IPS DF 6.9 (cell line): ENCODE measurements around the gene TLE6.
A peak's percentile ranks its signal among the peaks of the same experiment; 100 is the strongest.

Experiments used
- DNase-seq: peaks from one replicate; pipeline ENCODE4 v3.0.0-alpha.2; 2013; ENCODE audit warnings: low read depth, low spot score
- H3K27ac ChIP-seq: one replicate; pipeline ENCODE4 v1.5.1; 2013; ENCODE audit warnings: low read length, control low read depth
- H3K27me3 ChIP-seq: 2 replicates; pipeline ENCODE4 v1.6.1; 2013; ENCODE audit warnings: mild to moderate bottlenecking, low read length; ENCODE audit not compliant: control insufficient read depth, insufficient read depth
- H3K36me3 ChIP-seq: 2 replicates; pipeline ENCODE4 v1.6.1; 2013; ENCODE audit warnings: low read length; ENCODE audit not compliant: control insufficient read depth, insufficient read depth
- H3K4me1 ChIP-seq: 2 replicates; pipeline ENCODE4 v1.6.1; 2013; ENCODE audit warnings: low read length; ENCODE audit not compliant: control insufficient read depth, insufficient read depth
- H3K4me3 ChIP-seq: 2 replicates; pipeline ENCODE4 v1.5.1; 2013; ENCODE audit warnings: mild to moderate bottlenecking, low read length
- H3K9me3 ChIP-seq: 2 replicates; pipeline ENCODE4 v1.6.1; 2013; ENCODE audit warnings: low read length, inconsistent platforms; ENCODE audit not compliant: control insufficient read depth, insufficient read depth
- WGBS: extraction: QIAGEN DNeasy Blood & Tissue Kit; methylation state at CpG from one replicate; pipeline ENCODE4 v1.1.7; 2013; ENCODE audit warnings: mixed read lengths, missing lambda C conversion rate; ENCODE audit not compliant: insufficient read length, insufficient coverage; 5-methylcytosine and 5-hydroxymethylcytosine counted together

TLE6 gene

GRCh38 chr19:3027292-3027691 is 49.9 kb downstream of the TLE6 start:
- Histone ChIP-seq H3K27me3 (peaks cover 1% of the 10 kb centered on the region; the same call in 1 of the 2 replicates), H3K4me3 (no peak overlapping the region), H3K27ac (no peak overlapping the region), H3K4me1 (peaks cover 8% of the 10 kb centered on the region), H3K9me3 (no peaks in the 10 kb centered on the region), H3K36me3 (no peaks in the 10 kb centered on the region)
- DNase-seq: no peak
- WGBS: no CpG with 5 or more reads among the region's 2 CpGs

GRCh38 chr19:3027981-3028304 is 50.6 kb downstream of the TLE6 start:
- Histone ChIP-seq H3K27me3 (peaks cover 1% of the 10 kb centered on the region; the same call in 1 of the 2 replicates), H3K9me3 (no peaks in the 10 kb centered on the region), H3K4me1 (peaks cover 8% of the 10 kb centered on the region), H3K36me3 (no peaks in the 10 kb centered on the region), H3K27ac (no peak overlapping the region), H3K4me3 (no peak overlapping the region; the same call in 1 of the 2 replicates)
- no peak for DNase-seq
- WGBS: no CpG with 5 or more reads among the region's 9 CpGs

DNA sequence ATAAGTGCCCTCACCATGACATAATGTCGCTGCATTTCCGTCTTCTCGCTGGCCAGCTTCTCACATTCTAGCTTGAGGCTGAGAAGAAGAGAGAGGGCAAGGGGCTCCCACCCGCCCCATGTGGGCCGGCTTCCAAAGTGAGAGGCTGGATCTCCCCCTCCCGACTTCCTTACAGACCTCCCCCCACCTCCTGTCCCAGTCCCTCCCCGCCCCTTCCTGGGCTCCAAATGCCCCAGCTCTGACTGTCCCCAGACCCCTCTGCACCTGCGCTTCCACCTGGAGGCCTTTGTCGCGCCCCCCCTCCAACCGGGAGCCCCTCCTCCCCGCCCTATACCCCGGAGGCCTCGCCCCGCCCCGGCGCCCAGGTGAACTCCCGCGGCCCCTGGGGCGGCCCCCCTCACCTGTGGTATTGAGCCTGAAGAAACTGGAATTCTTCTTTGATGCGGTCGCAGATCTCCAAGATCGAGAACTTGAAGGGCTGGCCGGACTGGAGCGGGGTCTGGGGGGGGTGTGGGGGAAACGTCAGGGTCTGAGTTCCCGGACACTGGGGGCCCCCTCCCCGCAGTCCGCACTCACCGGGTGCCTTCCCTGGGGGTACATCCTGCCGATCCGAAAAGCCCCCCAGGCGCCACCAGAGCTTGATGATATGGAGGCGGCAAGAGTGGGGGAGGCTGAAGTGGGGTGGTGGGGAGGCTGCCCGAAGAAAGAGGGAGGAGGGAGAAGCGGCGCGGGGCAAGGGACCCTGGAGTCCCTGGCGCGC is 51.1 kb downstream of the TLE6 start:
- no peak overlapping the region for H3K27ac ChIP-seq
- peaks cover 1% of the 10 kb centered on the region; the same call in 1 of the 2 replicates for H3K27me3 ChIP-seq
- no peaks in the 10 kb centered on the region for H3K9me3 ChIP-seq
- peak overlapping the region; percentile 41; the same call in 1 of the 2 replicates for H3K4me3 ChIP-seq
- peaks cover 8% of the 10 kb centered on the region for H3K4me1 ChIP-seq
- H3K36me3 ChIP-seq: no peaks in the 10 kb centered on the region
- no peak for DNase-seq
- no CpG with 5 or more reads among the region's 40 CpGs for WGBS

GRCh38 chr19:3029065-3029923 is 51.9 kb downstream of the TLE6 start, which contains the start of gene TLE2:
Gene TLE2 (minus strand): TSS chr19:3029280. CDS start chr19:3028904, 376 bp downstream.
- H3K4me1 ChIP-seq: peaks cover 8% of the 10 kb centered on the region
- H3K27ac ChIP-seq: no peak within 1 kb of the TSS
- no peak for DNase-seq
- peaks cover 1% of the 10 kb centered on the region; the same call in 1 of the 2 replicates for H3K27me3 ChIP-seq
- H3K36me3 ChIP-seq: no peaks in the 10 kb centered on the region
- peak within 1 kb of the TSS; percentile 41; the same call in 1 of the 2 replicates for H3K4me3 ChIP-seq
- WGBS: no CpG with 5 or more reads among the region's 85 CpGs
- H3K9me3 ChIP-seq: no peaks in the 10 kb centered on the region

- H3K4me1 ChIP-seq: no peaks in the 10 kb centered on the region
- H3K27ac ChIP-seq: no peak overlapping the region
- no peaks in the 10 kb centered on the region for H3K36me3 ChIP-seq
- WGBS: 100% methylated on average over 1 of the region's 5 CpGs
- H3K9me3 ChIP-seq: no peaks in the 10 kb centered on the region
- H3K27me3 ChIP-seq: peaks cover 1% of the 10 kb centered on the region; the same call in 1 of the 2 replicates
- no peak overlapping the region for H3K4me3 ChIP-seq
- no peak for DNase-seq
Observed at GRCh38 chr19:3031607-3031867, 54.2 kb downstream of the TLE6 start.

DNA sequence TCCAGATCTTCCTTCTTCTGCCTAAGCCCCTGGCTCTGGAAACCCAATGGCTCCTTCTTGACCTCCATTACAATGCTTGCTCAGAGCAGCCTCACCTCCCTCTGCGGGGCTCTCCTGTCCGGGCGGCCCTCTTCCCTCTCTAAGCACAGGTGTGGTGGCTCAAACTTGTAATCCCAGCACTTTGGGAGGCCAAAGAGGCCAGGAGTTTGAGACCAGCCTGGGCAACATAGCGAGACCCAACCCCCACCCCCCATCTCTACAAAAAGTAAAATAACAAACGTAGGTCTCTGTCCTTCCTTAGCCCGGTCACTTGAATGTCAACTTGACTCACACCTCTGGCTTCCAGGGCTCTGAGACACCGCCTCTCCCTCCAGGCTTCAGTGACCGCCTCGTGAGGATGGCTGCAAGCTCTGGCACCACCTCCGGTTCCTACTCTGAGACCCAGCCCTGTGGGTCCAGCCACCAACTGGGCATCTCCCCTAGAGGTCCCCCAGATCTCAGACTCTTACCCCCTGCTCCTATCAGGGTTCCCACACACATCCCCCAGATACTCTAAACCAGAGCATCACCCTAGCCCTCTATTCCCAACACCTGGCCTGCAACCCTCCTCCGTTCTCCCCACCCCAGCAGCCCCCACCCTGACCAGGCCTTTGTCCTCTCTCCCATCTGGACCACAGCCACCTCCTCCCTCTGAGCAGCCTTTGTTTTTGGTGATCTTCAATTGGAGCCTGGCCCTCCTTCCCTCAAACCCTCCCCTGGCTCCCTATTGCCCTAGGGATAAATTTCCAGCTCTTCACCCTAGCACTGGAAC is 56.4 kb downstream of the TLE6 start:
- H3K9me3 ChIP-seq: no peaks in the 10 kb centered on the region
- no peaks in the 10 kb centered on the region for H3K36me3 ChIP-seq
- no CpG with 5 or more reads among the region's 11 CpGs for WGBS
- H3K4me1 ChIP-seq: no peaks in the 10 kb centered on the region
- H3K27ac ChIP-seq: no peak overlapping the region
- H3K27me3 ChIP-seq: peaks cover 1% of the 10 kb centered on the region; the same call in 1 of the 2 replicates
- no peak overlapping the region for H3K4me3 ChIP-seq
- DNase-seq: no peak

- H3K27ac ChIP-seq: no peak overlapping the region
- DNase-seq: no peak
- H3K9me3 ChIP-seq: no peaks in the 10 kb centered on the region
- no peaks in the 10 kb centered on the region for H3K36me3 ChIP-seq
- peaks cover 1% of the 10 kb centered on the region; the same call in 1 of the 2 replicates for H3K27me3 ChIP-seq
- H3K4me1 ChIP-seq: no peaks in the 10 kb centered on the region
- H3K4me3 ChIP-seq: no peak overlapping the region
Observed at GRCh38 chr19:3034406-3034655, 57.0 kb downstream of the TLE6 start.

DNA sequence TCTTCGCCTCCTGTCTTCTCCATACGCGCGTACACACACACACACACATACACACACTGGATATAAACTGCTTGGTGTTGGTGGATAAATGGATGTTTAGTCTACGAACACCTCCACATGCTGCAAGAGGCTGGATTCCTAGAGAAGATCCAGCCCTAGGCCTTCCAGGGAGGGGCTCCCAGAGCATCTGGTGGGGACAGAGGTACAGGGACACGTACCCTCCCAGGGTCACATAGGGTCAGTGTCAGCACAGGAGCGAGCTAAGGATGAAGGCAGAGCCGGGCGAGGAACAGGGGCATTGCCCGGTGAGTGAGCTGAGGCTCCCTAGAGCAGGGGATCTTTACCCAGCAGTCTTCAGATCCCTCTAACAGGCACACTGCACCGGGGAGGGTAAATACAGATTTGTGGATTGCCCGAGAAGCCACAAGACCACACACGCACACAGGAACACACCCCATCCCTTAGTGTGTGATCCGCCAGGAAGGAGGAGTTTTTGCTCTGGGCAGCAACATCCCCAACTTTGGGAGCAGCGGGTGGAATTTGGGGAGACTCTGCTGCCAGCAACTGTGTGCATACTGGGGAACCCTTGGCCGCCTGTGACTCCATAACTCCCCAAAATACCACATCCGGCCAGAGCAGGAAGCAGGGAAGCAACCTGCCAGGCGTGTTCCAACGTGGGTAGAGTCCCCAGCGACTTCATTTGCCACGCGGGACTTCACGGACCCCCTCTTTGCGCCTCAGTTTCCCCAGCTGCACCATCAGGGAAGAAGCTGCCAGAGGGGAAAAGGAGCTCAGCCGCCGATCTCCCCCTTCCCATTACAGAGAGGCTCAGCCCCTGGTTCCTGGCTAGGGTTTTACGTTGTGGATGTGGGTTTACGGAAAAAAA is 57.5 kb downstream of the TLE6 start:
- no peak for DNase-seq
- H3K4me1 ChIP-seq: no peaks in the 10 kb centered on the region
- peaks cover 1% of the 10 kb centered on the region; the same call in 1 of the 2 replicates for H3K27me3 ChIP-seq
- no peaks in the 10 kb centered on the region for H3K9me3 ChIP-seq
- H3K27ac ChIP-seq: no peak overlapping the region
- H3K36me3 ChIP-seq: no peaks in the 10 kb centered on the region
- no CpG with 5 or more reads among the region's 28 CpGs for WGBS
- H3K4me3 ChIP-seq: peak overlapping the region; percentile 30; the same call in 1 of the 2 replicates

DNA sequence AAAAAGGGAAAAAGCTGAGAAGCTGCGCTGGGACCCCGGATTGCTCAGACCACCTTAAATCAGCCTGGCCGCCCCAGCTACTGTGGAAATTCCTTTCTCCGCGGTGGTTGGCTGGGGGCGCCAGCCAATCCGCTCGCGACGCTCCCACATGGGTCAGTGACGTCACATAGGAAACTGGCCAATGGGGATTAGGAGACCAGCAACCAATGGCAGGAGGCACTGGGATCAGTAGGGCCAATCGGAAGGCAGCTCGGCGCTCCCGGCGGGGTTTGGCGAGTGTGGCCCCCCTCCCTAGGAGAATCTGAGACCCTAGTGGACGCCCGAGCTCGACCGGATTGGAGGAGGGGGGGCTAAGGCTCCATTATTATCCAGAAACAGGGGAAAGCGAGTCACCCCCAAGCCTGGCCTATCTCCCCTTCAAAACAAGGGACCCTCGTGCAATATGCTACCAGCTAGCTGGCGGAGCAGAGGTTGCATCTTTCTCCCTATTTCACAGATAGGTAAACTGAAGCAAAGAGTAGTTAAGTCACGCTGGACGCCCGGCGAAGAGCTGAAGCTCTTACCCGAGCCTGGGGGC is 58.3 kb downstream of the TLE6 start:
- no CpG with 5 or more reads among the region's 29 CpGs for WGBS
- Histone ChIP-seq H3K9me3 (no peaks in the 10 kb centered on the region), H3K36me3 (no peaks in the 10 kb centered on the region), H3K4me1 (no peaks in the 10 kb centered on the region), H3K4me3 (peak overlapping the region; percentile 56; the same call in 1 of the 2 replicates), H3K27me3 (no peaks in the 10 kb centered on the region), H3K27ac (no peak overlapping the region)
- peak; percentile 98 for DNase-seq
